Coronary artery (tissue), 2 donors: ENCODE results near the gene PPP1R16B.

Source experiments
- DNase-seq: peaks from one replicate; pipeline ENCODE4 v3.0.0-alpha.2; 2017; ENCODE audit warnings: low spot score
- H3K27ac ChIP-seq, 2 donors: fragments of 200-600 bp; sonication (generic); one replicate each; pipeline ENCODE4 v1.5.1; 2016 to 2019
- H3K4me3 ChIP-seq: fragments of 200-600 bp; sonication (generic); 2 replicates; pipeline ENCODE4 v1.5.1; 2016; ENCODE audit warnings: mild to moderate bottlenecking, moderate library complexity
- TF ChIP-seq, protein P1 (sequence below): fragments of 200-600 bp; sonication (generic); IDR thresholded peaks from one replicate; pipeline ENCODE4 v1.5.1; 2019; ENCODE audit warnings: antibody characterized with exemption

The PPP1R16B gene

DNA sequence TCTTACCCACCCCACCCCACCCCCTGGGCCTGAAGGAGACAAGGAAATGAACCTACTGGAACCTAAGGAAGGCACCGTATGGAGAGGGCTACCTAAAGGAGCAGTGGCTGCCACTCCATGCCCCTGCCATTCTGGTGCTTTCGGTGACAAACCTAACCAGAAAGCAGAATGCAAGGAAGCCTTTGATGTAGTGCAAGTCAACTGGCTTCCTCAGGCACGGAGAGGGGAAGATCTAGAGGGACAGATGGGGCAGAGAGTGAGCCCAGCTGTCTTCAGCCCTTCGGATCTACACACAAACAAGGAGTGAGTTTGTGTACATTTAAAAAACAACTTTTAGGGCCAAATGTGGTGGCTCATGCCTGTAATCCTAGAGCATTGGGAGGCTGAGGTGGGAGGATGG, 39.5 kb downstream of the PPP1R16B start:
- peak; percentile 29 for DNase-seq
- Histone ChIP-seq H3K4me3 (no peak overlapping the region), H3K27ac (no peak overlapping the region)
- TF ChIP-seq, protein P1, sequence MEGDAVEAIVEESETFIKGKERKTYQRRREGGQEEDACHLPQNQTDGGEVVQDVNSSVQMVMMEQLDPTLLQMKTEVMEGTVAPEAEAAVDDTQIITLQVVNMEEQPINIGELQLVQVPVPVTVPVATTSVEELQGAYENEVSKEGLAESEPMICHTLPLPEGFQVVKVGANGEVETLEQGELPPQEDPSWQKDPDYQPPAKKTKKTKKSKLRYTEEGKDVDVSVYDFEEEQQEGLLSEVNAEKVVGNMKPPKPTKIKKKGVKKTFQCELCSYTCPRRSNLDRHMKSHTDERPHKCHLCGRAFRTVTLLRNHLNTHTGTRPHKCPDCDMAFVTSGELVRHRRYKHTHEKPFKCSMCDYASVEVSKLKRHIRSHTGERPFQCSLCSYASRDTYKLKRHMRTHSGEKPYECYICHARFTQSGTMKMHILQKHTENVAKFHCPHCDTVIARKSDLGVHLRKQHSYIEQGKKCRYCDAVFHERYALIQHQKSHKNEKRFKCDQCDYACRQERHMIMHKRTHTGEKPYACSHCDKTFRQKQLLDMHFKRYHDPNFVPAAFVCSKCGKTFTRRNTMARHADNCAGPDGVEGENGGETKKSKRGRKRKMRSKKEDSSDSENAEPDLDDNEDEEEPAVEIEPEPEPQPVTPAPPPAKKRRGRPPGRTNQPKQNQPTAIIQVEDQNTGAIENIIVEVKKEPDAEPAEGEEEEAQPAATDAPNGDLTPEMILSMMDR: no peak

DNA sequence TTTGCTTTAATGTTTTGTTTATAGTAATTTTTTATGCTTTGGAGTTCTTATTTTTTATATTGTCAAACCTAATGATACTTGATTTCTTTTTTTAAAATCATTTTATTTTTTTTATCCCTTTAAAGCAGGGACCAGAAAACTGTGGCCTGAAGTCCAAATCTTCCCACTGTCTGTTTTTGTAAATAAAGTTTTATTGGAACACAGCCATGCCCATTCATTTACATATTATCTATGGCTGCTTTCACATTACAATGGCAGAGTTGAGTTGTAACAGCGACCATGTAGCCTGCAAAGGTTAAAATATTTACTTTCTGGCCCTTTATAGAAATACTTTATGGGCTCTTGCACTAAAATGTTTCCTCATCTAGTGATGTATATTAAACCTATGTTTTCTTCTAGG, 42.3 kb downstream of the PPP1R16B start:
- Histone ChIP-seq H3K27ac (no peak overlapping the region), H3K4me3 (no peak overlapping the region)
- DNase-seq: no peak
- TF ChIP-seq, protein P1: no peak

- TF ChIP-seq, protein P1: no peak
- no peak overlapping the region for H3K27ac ChIP-seq
- H3K4me3 ChIP-seq: no peak overlapping the region
- DNase-seq: no peak
Measured at GRCh38 chr20:38853759-38854158, 48.3 kb downstream of the PPP1R16B start.

GRCh38 chr20:38854654-38855066, 49.2 kb downstream of the PPP1R16B start:
- TF ChIP-seq, protein P1: no peak
- Histone ChIP-seq H3K27ac (no peak overlapping the region), H3K4me3 (no peak overlapping the region)
- no peak for DNase-seq

DNA sequence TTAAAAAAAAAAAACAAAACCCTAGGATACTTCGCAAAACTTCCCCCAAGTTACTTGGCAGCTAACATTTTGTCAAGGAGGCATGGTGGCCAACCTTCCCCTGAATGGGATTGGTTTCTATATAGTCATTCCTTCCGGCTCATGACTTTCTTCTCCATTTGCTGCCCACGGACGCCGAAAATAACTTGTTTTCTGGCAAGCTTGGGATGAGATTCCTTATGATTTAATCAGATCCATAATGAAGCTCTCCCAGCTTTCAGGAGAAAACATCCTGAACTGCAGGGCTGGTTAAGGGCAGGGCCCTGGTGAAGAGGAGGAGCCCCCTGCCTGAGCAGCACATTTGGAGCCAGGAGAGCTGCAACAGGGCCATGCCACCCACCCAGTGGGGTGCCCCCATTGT, 49.9 kb downstream of the PPP1R16B start:
- Histone ChIP-seq H3K4me3 (no peak overlapping the region), H3K27ac (no peak overlapping the region)
- TF ChIP-seq, protein P1: no peak
- DNase-seq: no peak

DNA sequence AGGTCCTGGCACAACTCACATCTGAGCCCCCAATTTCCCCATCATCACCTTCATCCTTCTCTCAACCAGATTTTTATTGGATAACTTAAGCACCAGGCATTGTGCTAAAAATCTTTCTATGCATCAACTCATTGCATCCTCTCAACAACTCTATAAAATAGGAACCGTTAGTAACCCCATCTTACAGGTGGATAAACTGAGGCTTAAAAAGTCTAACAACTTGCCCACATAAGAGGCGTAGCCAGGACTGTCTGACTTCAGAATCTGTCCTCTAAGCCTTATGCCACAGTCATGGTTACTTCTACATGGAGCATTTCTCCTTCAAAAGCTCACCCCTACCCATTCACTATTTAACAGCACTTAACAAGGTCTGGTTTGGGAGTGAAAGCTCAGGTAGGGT, 51.1 kb downstream of the PPP1R16B start:
- no peak for DNase-seq
- TF ChIP-seq, protein P1: no peak
- no peak overlapping the region for H3K27ac ChIP-seq
- H3K4me3 ChIP-seq: no peak overlapping the region

DNA sequence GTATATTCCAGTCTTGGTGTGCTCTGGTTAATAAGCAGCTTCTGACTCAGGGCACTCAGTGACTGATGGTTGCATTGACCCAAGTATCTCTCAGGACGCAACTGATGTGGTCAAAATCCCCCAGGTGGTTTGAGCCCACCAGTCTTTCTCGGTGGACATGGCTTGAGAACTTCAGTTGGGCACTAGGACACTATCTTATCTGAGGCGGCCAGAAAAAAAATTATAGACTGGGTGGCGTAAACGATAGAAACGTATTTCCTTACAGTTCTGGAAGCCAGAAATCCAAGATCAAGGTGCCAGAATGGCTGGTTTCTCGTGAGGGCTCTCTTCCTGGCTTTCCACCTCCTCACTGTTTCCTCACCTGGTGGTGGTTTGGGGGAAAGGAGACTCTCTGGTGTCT, 52.2 kb downstream of the PPP1R16B start:
- no peak overlapping the region for H3K27ac ChIP-seq
- TF ChIP-seq, protein P1: no peak
- DNase-seq: peak; percentile 26
- H3K4me3 ChIP-seq: no peak overlapping the region
